GM21723 (cell line): ENCODE measurements around the gene CNN2.

Source experiments
- ATAC-seq: cut with Tn5 transposase; IDR thresholded peaks from one replicate; pipeline ENCODE4 v1.9.1; 2021; ENCODE audit warnings: mild to moderate bottlenecking, moderate library complexity; ENCODE audit not compliant: unreplicated experiment

Gene CNN2

DNA sequence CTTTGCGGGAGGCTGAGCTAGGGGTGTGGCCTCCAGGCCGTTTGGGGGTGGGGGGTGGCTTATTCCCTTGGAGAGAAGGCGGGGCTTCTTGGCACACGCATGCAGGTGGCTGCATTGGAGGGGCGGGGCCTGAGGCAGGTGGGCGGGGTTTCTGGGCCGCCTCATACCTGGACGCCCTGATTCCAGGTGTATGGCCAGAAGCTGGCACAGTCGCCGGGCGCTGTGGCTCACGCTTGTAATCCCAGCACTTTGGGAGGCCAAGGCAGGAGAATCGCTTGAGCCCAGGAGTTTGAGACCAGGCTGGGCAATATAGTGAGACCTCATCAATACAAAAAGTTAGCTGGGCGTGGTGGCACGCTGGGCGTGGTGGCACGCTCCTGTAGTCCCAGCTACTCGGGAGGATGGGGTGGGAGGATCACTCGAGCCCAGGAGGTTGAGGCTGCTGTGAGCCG, 21.3 kb downstream of the CNN2 start:
- ATAC-seq = no peak

DNA sequence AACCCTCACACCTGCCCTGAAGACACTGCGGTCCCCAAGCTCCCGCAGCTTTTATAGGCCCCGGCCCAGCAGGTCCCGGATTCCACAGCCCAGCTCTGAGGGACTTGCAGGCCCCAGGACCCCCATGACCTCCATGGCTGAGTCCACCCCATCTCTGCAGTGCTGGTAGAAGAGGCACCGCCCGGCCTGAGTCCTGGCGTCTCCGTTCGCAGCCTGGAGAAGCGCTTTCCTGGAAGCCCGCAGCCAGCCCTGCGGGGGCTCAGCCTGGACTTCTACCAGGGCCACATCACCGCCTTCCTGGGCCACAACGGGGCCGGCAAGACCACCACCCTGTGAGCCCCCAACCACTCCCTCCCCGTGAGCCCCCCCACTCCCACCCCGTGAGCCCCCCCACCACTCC, 22.7 kb downstream of the CNN2 start:
- no peak for ATAC-seq

DNA sequence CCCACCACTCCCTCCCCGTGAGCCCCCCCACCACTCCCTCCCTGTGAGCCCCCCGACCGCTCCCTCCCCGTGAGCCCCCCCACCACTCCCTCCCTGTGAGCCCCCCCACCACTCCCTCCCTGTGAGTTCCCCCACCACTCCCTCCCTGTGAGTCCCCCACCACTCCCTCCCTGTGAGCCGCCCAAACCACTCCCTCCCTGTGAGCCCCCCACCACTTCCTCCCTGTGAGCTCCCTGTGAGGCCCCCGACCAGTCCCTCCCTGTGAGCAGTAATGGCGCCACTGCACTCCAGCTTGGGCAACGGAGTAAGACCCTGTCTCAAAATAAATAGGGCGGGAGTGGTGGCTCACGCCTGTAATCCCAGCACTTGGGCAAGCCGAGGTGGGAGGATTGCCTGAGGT, 23.4 kb downstream of the CNN2 start:
- ATAC-seq = no peak

DNA sequence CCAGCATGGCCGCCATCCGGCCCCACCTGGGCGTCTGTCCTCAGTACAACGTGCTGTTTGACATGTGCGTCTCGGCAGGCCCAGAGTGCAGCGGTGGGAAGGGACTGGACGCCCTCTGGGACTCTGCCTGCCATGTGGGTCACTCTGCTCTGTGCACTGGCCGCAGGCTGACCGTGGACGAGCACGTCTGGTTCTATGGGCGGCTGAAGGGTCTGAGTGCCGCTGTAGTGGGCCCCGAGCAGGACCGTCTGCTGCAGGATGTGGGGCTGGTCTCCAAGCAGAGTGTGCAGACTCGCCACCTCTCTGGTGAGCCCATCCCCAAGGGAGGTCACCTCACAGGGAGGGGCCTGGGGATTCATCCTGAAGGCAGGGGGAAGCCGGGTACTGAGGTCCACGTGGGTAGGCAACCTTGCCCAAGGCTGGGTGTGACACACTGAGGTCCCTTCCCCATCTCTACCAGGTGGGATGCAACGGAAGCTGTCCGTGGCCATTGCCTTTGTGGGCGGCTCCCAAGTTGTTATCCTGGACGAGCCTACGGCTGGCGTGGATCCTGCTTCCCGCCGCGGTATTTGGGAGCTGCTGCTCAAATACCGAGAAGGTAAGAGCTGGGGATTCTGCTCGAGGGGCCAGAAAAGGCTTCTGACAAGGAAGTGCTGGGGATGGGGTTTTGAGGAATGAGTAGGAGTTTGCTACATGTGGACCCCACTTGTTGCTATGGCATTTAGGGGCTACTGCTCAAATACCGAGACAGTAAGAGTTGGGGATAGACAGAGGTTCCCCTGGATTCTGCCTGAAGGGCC, 24.8 kb downstream of the CNN2 start:
- no peak for ATAC-seq

DNA sequence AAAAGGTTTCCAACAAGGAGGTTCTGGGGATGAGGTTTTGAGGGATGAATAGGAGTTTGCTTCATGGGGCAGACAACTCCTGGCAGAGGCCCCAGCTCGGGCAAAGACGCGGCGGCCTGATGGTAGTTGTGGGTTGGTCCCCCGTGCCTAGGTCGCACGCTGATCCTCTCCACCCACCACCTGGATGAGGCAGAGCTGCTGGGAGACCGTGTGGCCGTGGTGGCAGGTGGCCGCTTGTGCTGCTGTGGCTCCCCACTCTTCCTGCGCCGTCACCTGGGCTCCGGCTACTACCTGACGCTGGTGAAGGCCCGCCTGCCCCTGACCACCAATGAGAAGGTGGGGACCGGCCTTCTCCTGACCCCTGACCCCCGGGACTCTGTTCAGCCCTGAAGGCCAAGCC, 25.4 kb downstream of the CNN2 start:
- no peak for ATAC-seq

DNA sequence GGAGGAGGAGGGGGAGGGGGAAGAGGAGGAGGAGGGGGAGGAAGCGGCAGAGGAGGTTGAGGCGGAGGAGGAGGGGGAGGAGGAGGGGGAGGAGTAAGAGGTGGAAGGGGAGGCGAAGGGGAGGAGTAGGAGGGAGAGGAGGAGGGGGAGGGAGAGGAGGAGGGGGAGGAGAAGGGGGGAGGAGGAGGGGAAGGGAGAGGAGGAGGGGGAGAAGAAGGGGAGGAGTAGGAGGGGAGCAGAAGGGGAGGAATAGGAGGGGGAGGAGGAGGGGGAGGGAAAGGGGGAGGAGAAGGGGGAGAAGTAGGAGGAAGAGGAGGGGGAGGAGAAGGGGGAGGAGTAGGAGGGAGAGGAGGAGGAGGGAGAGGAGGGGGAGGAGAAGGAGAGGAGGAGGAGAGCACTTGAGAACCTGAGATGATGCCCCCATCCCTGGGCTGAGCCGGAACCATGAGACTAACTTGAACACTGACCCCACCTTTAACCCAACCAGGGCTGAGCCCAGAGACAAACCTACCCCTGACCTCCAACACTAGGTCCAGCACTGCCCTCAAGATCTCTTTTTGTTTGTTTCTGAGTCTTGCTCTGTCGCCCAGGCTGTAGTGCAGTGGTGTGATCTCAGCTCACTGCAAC, 26.1 kb downstream of the CNN2 start:
- no peak for ATAC-seq

DNA sequence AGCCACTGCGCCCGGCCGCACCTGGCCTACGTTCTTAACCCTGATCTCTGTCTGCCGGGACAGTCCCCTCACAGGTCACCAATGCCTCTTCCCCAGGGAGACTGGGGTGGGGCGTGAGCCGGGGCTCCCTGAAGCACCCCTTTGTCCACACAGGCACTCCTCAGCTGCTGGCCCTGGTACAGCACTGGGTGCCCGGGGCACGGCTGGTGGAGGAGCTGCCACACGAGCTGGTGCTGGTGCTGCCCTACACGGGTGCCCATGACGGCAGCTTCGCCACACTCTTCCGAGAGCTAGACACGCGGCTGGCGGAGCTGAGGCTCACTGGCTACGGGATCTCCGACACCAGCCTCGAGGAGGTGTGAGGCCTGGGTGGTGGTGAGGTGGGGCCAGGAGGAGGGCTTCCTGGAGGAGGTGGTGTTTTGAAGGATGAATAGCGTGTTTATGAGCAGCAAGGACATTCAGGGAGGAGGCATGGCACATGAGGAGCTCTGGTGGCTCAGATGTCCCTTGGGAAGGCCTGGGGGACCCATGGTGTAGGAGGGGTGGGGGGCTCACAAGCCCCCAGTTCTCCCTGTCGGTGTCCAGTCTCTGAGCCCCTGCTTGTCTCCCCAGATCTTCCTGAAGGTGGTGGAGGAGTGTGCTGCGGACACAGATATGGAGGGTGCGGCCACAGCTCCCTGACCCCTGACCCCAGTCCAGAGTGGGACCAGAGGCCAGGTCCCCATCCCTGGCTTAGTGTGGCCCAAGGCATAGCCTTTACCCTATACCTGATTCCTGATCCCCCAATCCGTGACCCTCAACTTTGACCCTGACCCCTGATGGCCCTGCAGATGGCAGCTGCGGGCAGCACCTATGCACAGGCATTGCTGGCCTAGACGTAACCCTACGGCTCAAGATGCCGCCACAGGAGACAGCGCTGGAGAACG, 27.0 kb downstream of the CNN2 start:
- ATAC-seq = no peak

DNA sequence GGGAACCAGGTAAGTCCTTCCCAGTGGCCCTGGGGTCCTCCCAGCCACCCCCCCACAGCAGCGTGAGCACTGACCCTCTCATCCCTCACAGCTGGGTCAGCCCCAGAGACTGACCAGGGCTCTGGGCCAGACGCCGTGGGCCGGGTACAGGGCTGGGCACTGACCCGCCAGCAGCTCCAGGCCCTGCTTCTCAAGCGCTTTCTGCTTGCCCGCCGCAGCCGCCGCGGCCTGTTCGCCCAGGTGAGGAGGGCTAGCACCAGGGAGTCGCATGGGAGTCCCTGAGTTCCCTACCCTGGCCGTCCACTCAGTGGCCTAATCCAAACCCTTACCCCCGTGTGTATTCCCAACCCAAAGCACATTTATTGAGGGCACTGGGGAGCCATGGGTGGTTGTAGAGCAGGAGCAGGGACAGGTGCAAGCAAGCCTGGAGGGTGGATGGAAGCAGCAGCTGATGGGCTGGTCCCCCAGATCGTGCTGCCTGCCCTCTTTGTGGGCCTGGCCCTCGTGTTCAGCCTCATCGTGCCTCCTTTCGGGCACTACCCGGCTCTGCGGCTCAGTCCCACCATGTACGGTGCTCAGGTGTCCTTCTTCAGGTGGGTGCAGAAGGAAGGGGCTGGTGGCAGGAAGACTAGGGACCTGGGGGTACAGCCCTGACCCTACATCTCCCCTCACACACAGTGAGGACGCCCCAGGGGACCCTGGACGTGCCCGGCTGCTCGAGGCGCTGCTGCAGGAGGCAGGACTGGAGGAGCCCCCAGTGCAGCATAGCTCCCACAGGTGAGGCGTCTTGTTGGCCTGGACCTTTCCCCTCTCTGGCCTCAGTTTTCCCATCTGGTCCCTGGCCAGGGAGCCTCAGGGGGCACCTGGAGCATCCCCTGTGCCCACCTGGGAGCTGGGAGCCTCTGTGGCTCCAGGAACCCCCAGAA, 28.0 kb downstream of the CNN2 start:
- ATAC-seq = no peak

DNA sequence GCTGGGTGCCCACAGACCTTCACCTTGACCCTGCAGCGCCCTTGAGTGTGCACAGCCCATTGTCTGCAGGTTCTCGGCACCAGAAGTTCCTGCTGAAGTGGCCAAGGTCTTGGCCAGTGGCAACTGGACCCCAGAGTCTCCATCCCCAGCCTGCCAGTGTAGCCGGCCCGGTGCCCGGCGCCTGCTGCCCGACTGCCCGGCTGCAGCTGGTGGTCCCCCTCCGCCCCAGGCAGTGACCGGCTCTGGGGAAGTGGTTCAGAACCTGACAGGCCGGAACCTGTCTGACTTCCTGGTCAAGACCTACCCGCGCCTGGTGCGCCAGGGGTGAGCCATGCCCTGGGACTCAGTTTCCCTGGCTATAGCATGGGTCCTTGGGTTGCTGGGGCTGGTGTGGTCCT, 28.6 kb downstream of the CNN2 start:
- ATAC-seq = no peak

DNA sequence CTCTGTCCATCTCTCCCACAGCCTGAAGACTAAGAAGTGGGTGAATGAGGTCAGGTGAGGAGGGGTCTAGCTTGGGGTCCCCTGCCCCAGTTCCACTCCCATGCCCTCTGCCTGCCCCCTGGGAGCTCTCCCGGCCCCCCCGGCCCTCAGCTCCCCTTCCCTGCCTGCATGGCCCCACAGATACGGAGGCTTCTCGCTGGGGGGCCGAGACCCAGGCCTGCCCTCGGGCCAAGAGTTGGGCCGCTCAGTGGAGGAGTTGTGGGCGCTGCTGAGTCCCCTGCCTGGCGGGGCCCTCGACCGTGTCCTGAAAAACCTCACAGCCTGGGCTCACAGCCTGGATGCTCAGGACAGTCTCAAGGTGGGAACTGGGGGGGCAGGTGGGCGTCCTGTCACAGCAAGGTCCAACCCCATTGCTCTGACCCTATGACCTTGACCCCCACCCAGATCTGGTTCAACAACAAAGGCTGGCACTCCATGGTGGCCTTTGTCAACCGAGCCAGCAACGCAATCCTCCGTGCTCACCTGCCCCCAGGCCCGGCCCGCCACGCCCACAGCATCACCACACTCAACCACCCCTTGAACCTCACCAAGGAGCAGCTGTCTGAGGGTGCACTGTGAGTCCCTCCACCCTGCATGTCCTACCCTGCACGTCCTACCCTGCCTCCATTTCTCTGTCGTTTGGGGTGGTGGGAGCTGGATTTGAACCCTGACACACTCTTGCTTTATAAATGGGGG, 29.6 kb downstream of the CNN2 start:
- no peak for ATAC-seq

DNA sequence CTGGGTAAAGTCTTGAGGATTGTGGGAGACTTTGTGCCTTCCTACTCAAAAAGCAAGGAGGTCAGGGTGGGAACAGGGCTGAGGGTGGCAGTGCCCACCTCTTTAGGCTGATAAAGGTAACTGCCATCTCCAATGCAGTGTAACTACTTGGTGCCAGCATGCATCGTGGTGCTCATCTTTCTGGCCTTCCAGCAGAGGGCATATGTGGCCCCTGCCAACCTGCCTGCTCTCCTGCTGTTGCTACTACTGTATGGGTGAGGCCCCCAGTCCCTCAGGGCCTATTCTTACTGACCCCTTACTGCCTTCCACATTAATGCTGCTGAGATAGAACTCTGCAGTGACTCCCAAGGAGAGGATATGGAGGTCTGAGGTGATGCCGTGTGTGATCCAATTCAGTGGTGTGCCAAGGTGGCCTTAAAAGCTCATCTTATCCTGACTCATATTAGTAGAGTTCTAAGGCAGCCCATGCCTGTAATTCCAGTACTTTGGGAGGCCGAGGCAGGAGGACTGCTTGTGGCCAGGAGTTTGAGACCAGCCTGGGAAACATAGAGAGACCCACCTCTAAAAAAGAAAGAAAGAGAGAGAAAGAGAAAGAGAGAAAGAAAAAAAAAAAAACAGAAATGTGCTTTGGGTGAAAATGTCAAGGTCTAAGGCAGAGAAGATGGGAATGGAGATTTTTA, 30.9 kb downstream of the CNN2 start:
- no peak for ATAC-seq

DNA sequence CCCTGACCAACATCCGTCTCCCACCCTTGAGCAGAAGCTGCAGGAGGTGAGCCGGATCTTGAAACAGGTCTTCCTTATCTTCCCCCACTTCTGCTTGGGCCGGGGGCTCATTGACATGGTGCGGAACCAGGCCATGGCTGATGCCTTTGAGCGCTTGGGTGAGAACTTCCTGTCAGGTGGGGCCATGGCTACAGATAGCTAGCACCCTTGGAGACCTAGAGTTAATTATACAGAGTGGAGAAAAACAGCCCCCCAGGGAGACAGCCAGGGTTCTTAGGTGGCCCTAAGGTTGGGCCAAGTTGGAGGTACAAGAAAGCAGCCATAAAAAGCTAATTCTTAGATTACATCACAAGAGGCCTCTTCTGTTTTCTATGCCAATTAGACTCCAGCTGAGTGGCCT, 31.7 kb downstream of the CNN2 start:
- ATAC-seq = no peak

DNA sequence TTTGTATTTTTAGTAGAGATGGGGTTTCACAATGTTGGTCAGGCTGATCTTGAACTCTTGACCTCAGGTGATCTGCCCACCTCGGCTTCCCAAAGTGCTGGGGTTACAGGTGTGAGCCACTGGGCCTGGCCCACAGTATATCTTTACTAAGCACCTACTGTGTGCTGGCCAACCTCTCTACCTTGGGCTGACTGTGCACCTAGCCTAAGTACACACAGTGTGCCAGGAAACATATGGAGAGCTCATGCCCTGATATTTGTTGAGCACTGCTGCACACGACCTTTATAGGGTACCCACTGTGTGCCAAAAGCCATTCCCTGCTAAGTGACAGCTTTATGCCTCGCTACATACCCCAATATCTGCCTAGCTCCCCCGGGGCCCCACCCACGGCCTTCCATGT, 34.3 kb downstream of the CNN2 start:
- no peak for ATAC-seq

DNA sequence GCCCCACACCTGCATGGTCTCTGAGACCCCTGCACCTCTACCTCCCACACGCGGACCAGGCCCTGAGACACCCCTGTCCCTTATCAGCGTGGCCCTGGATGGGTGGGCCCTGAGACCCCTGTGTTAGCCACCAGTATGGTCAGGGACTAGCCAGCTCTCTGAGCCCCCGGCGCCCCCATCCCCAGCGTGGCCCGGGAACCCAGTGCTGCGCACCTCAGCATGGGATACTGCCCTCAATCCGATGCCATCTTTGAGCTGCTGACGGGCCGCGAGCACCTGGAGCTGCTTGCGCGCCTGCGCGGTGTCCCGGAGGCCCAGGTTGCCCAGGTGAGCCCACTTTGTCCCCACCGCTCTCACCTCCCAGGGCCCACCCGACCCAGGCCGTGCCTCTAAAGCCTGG, 35.6 kb downstream of the CNN2 start:
- ATAC-seq = no peak

DNA sequence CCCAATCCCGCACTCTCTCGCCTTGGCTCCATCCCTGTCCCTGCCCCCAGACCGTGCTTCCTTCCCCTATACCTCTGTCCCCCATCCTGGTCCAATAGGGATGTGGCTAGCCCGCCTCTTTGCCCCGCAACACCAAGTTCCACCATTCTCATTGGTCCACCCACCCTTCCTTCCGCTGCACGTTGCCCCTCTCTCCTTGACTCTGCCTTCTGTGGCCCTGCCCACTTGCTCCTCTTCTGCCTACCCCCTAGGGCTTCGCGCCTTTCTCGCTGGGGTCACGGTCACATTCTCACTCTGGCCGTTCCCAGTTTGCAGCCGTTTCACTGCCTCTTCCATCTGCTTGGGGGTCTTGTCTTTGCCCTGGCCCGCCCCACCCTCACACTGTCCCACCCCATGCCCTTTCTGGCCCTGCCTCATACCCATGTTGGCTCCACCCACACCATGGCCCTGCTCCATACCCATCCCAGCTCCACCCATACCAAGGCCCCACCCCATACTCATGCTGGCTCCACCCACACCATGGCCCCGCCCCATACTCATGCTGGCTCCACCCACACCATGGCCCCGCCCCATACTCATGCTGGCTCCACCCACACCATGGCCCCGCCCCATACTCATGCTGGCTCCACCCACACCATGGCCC, 36.1 kb downstream of the CNN2 start:
- ATAC-seq = no peak

DNA sequence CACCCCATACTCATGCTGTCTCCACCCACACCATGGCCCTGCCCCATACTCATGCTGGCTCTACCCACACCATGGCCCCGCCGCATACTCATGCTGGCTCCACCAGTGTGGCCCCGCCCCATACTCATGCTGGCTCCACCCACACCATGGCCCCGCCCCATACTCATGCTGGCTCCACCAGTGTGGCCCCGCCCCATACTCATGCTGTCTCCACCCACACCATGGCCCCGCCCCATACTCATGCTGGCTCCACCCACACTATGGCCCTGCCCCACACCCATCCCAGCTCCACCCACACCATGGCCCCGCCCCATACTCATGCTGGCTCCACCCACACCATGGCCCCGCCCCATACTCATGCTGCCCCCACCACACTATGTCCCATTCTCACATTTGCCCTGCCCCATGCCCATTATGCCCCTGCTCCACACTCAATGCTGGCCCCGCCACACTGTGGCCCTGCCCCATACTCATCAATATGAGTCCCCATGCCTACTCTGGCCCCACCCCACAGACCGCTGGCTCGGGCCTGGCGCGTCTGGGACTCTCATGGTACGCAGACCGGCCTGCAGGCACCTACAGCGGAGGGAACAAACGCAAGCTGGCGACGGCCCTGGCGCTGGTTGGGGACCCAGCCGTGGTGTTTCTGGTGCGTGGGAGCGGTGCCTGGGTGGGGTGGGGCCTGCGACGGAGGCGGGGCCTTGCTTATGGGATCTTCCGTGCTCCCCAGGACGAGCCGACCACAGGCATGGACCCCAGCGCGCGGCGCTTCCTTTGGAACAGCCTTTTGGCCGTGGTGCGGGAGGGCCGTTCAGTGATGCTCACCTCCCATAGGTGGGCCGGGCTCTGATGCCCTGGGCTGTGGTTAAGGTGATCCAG, 36.9 kb downstream of the CNN2 start:
- ATAC-seq = no peak

DNA sequence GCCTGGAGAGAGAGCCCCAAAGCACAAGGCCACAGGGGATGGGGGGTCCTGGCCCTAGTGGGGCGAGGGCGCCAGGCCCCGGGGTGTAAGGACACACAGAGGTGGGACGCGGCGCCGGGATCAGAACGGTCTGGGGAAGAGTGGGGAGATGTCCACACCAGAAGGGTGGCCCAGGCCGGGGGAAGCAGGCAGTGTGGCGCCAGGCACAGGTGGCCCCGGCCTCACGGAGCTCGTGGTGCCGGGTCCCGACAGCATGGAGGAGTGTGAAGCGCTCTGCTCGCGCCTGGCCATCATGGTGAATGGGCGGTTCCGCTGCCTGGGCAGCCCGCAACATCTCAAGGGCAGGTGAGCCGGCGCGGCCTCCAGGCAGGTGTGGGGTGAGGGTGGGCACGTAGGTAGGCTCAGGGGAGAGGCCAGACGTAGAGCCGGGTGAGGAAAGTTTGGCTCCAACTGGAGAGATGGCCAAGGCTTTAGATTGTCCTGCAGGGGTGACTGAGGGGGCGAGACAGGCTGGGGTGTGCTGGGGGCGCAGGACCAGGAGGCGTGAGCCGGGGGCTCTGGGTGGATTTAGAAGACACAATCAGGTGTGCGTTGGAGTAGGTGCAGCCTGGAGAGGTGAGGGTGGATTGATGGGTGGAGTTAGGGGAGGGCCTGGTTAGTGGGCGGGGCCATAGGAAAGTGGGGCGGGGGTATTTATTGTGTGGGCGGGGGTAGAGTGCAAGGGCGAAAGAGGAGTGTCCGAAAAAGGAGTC, 37.7 kb downstream of the CNN2 start:
- ATAC-seq = no peak
